Natural killer cell (primary cell): Measurements from ENCODE around the gene ZNHIT2. TPM values are rescaled to one million over a fixed set of nuclear protein-coding genes. Genes with fewer than 3 reads are reported as not detected.
A peak's percentile ranks its signal among the peaks of the same experiment; 100 is the strongest.

Experiments used
- ATAC-seq, 3 donors: fragments of 150-1000 bp in 2 of 3; fragments of 200-7000 bp in 1 of 3; cut with Tn5 transposase; 1 replicate in 1 of 3; 2 replicates in 2 of 3; pipeline ENCODE4 v1.10.0; 2021; ENCODE audit warnings: mild to moderate bottlenecking in 2 of 3, moderate library complexity in 2 of 3
- DNase-seq, 2 donors: peaks; one replicate each; pipeline versions ENCODE4 v3.0.0 to v3.0.0-alpha.2; 2013 to 2021; ENCODE audit warnings: mixed read lengths in 1 of 2
- H3K27ac ChIP-seq: one replicate; pipeline ENCODE4 v1.5.1; 2013; ENCODE audit warnings: mild to moderate bottlenecking, low read length
- H3K27me3 ChIP-seq: one replicate; pipeline ENCODE4 v1.6.1; 2013; ENCODE audit warnings: low read length; ENCODE audit not compliant: control insufficient read depth, insufficient read depth
- H3K36me3 ChIP-seq: one replicate; pipeline ENCODE4 v1.6.1; 2013; ENCODE audit warnings: low read length; ENCODE audit not compliant: control insufficient read depth, insufficient read depth
- H3K4me1 ChIP-seq: one replicate; pipeline ENCODE4 v1.6.1; 2013; ENCODE audit warnings: low read length; ENCODE audit not compliant: control insufficient read depth, insufficient read depth
- H3K4me3 ChIP-seq: one replicate; pipeline ENCODE4 v1.5.1; 2013; ENCODE audit warnings: low read length
- H3K9me3 ChIP-seq: one replicate; pipeline ENCODE4 v1.6.1; 2013; ENCODE audit warnings: low read length; ENCODE audit not compliant: control insufficient read depth, insufficient read depth
- H3K27ac Mint-ChIP-seq, 2 donors: one replicate each; pipeline ENCODE4 v1.8.0; 2022; ENCODE audit warnings: mild to moderate bottlenecking in 2 of 2, mixed read lengths in 2 of 2, moderate library complexity in 1 of 2
- H3K27me3 Mint-ChIP-seq, 2 donors: one replicate each; pipeline ENCODE4 v1.8.0; 2022; ENCODE audit warnings: low read depth in 2 of 2, mixed read lengths in 2 of 2
- H3K36me3 Mint-ChIP-seq: one replicate; pipeline ENCODE4 v1.8.0; 2022; ENCODE audit warnings: mixed read lengths
- H3K4me1 Mint-ChIP-seq, 2 donors: one replicate each; pipeline ENCODE4 v1.8.0; 2022; ENCODE audit warnings: mixed read lengths in 2 of 2
- H3K4me3 Mint-ChIP-seq: one replicate; pipeline ENCODE4 v1.8.0; 2022; ENCODE audit warnings: mild to moderate bottlenecking, moderate library complexity, mixed read lengths
- H3K9me3 Mint-ChIP-seq, 2 donors: one replicate each; pipeline ENCODE4 v1.8.0; 2022; ENCODE audit warnings: mixed read lengths in 2 of 2
- WGBS: methylation state at CpG from one replicate; pipeline ENCODE4 v1.1.7; 2013; ENCODE audit warnings: missing lambda C conversion rate; ENCODE audit not compliant: insufficient coverage; 5-methylcytosine and 5-hydroxymethylcytosine counted together
- intact Hi-C: fragments of 100-400 bp; cut with micrococcal nuclease; formaldehyde crosslinking; loops from one replicate; pipeline ENCODE4 v1.14.2; 2022
- total RNA-seq, 4 donors: library from RNA; stranded (reverse); fragments of 120-200 nt in 1 of 4; gene quantifications; one replicate each; pipeline versions ENCODE4 v1.2.3 to v1.2.4, GENCODE V29; 2013 to 2022
- TF ChIP-seq, protein P1 (sequence below): fragments of 200-600 bp; IDR thresholded peaks from one replicate; pipeline ENCODE4 v1.8.0; 2022; ENCODE audit warnings: antibody characterized with exemption

The ZNHIT2 gene
- total RNA-seq, 3 donors from 2014 or later (not counting 1 experiment from before 2014, with no cell fraction given), result 5.6 to 6.8 (median 6.1) TPM

DNA sequence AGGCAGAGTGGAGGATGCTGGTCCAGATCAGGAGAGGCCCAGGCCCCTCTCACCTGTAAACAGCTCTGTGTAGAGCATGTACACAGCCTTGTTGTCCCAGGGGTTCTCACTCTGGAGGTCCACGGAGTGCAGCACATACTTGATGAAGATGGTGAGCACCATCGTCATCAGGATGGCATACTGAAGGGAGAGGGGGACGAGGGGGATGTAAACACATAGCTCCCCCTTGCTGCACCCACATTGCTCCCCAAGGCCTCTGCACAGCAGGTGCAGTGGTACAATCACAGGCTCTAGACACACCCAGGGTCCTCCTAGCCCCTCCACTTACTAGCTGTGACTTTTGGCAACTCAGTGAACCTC, 13.9 kb upstream of the ZNHIT2 start:
- Mint-ChIP-seq H3K9me3 (no peaks in the 10 kb centered on the region), H3K36me3 (no peaks in the 10 kb centered on the region), H3K4me1 (peaks cover 29 to 49% of the 10 kb centered on the region in 2 donors), H3K4me3 (no peak overlapping the region), H3K27me3 (no peaks in the 10 kb centered on the region), H3K27ac (peak overlapping the region in 1 of 2 donors; percentile 30)
- ATAC-seq, result no peak
- DNase-seq, result peak in 1 of 2 donors; percentile 7
- Histone ChIP-seq H3K4me3 (no peak overlapping the region), H3K4me1 (peaks cover 53% of the 10 kb centered on the region), H3K27me3 (no peaks in the 10 kb centered on the region), H3K27ac (no peak overlapping the region), H3K9me3 (no peaks in the 10 kb centered on the region), H3K36me3 (peaks cover 62% of the 10 kb centered on the region)
- intact Hi-C loops, result no loop called here
- TF ChIP-seq, protein P1, sequence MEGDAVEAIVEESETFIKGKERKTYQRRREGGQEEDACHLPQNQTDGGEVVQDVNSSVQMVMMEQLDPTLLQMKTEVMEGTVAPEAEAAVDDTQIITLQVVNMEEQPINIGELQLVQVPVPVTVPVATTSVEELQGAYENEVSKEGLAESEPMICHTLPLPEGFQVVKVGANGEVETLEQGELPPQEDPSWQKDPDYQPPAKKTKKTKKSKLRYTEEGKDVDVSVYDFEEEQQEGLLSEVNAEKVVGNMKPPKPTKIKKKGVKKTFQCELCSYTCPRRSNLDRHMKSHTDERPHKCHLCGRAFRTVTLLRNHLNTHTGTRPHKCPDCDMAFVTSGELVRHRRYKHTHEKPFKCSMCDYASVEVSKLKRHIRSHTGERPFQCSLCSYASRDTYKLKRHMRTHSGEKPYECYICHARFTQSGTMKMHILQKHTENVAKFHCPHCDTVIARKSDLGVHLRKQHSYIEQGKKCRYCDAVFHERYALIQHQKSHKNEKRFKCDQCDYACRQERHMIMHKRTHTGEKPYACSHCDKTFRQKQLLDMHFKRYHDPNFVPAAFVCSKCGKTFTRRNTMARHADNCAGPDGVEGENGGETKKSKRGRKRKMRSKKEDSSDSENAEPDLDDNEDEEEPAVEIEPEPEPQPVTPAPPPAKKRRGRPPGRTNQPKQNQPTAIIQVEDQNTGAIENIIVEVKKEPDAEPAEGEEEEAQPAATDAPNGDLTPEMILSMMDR, result no peak
- WGBS, result 66% methylated on average over 3 of the region's 3 CpGs

DNA sequence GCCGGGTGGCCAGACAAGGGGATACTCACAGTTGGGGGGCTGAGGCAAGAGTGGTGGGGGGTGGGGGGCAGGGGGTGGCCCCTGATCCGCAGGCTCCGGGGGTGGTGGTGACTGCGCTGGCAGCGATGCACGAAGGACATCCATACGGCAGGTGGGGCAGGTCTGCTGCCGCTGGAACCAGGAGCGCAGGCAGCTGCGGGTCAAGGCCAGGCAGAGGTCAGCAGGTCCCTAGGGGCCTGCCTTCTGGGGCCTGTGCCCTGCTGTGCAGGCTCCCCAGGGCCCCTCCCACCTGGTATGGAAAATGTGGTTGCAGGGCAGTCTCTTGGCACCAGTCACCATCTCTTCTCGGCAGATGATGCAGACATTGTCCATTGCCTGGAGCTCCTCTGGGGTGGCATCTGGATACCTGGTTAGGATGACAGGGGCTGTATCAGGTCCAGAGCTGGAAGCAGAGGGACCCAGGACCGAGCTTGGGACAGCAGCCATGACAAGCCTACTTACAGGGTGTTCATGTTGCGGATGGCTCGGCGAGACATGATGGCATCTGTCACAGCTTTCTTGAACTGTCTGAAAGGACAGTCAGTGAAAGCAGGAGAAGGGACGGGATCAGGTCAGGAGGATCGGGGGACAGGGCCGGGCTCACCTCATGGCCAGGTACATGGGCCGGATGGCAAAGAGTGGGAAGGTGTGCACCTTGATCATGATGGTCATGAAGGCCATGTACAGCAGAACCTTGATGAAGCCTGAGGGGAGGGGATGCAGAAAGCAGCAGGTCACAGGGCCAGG, 13.3 kb upstream of the ZNHIT2 start:
- H3K27me3 Mint-ChIP-seq, result no peaks in the 10 kb centered on the region
- WGBS, result 83% methylated on average over 19 of the region's 19 CpGs
- no peaks in the 10 kb centered on the region for H3K9me3 Mint-ChIP-seq
- DNase-seq (no peak), ATAC-seq (no peak)
- Histone ChIP-seq H3K4me1 (peaks cover 50% of the 10 kb centered on the region), H3K9me3 (no peaks in the 10 kb centered on the region), H3K36me3 (peaks cover 66% of the 10 kb centered on the region), H3K4me3 (no peak overlapping the region), H3K27me3 (no peaks in the 10 kb centered on the region), H3K27ac (no peak overlapping the region)
- no peak overlapping the region for H3K4me3 Mint-ChIP-seq
- H3K4me1 Mint-ChIP-seq, result peaks cover 23 to 43% of the 10 kb centered on the region in 2 donors
- TF ChIP-seq, protein P1, result no peak
- H3K27ac Mint-ChIP-seq, result peak overlapping the region in 1 of 2 donors; percentile 30
- no peaks in the 10 kb centered on the region for H3K36me3 Mint-ChIP-seq
- intact Hi-C loops, result no loop called here

DNA sequence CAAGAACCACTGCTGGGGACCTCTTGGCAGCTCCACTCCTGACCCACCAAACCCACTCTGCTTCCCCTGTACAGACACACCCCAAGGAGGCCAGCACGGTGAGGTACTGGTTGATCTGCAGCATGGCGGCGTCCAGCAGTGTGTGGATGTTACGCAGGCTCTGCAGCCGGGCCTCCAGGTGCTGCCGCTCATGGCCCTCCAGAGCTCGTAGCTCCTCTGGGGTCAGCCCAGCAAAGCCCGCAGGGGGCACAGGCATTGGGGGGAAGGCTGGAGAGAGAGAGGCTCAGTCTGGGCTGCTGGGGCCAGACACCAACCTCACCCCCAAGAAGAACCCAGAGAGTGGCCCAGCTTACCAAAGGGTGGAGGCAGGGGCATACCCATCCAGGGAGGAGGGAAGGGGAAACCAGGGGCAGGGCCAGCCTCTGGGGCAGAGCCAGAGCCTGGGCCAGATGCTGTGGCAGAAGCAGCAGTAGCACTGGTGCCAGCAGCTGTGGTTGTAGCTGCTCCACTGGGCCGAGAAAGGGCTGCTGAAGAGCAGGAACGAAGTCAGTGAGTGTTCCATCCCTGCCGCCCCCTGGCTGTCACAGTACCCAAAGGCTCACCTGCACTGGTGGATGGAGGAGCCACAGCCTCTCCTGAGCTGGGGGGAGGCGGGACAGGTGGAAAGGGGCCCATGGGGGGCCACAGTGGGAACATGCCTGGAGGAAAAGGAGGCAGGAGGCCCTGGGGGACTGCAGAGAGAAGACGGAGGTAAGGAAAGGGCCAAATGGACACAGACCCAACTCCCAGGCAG, 12.3 kb upstream of the ZNHIT2 start:
- Mint-ChIP-seq H3K27me3 (no peaks in the 10 kb centered on the region), H3K9me3 (no peaks in the 10 kb centered on the region), H3K36me3 (no peaks in the 10 kb centered on the region), H3K4me1 (peaks cover 14 to 34% of the 10 kb centered on the region in 2 donors), H3K27ac (no peak overlapping the region), H3K4me3 (no peak overlapping the region)
- H3K9me3 ChIP-seq, result no peaks in the 10 kb centered on the region
- TF ChIP-seq, protein P1, result no peak
- H3K4me3 ChIP-seq, result no peak overlapping the region
- peaks cover 42% of the 10 kb centered on the region for H3K4me1 ChIP-seq
- intact Hi-C loops, result no loop called here
- peak in 1 of 2 donors; percentile 6 for DNase-seq
- no peak overlapping the region for H3K27ac ChIP-seq
- peaks cover 76% of the 10 kb centered on the region for H3K36me3 ChIP-seq
- ATAC-seq, result no peak
- no peaks in the 10 kb centered on the region for H3K27me3 ChIP-seq
- WGBS, result 85% methylated on average over 12 of the region's 13 CpGs
